KMS-11 (cell line): ENCODE measurements around the gene LCT.
"Not testable (repeated sequence)": the region's sequence is repeated elsewhere in the genome, so short reads cannot be mapped to it uniquely, and the experiment has no call there.

ENCODE experiments used
- H2AFZ ChIP-seq: fragments of 200-600 bp; sonication (generic); 2 replicates; pipeline ENCODE4 v1.6.1; 2016; ENCODE audit warnings: antibody characterized with exemption, mixed run types, low read depth
- H3K27ac ChIP-seq: fragments of 200-600 bp; sonication (generic); 2 replicates; pipeline ENCODE4 v1.6.1; 2016; ENCODE audit warnings: mild to moderate bottlenecking, mixed run types
- H3K27me3 ChIP-seq: fragments of 200-600 bp; sonication (generic); 2 replicates; pipeline ENCODE4 v1.6.1; 2017; ENCODE audit warnings: mild to moderate bottlenecking, low read depth, mixed run types, moderate library complexity; ENCODE audit not compliant: insufficient read depth
- H3K36me3 ChIP-seq: fragments of 200-600 bp; sonication (generic); 2 replicates; pipeline ENCODE4 v1.6.1; 2017; ENCODE audit warnings: mild to moderate bottlenecking, mixed run types; ENCODE audit not compliant: insufficient read depth
- H3K4me1 ChIP-seq: fragments of 200-600 bp; sonication (generic); 2 replicates; pipeline ENCODE4 v1.6.1; 2016; ENCODE audit warnings: mild to moderate bottlenecking, low read depth, mixed run types; ENCODE audit not compliant: poor library complexity, severe bottlenecking
- H3K4me2 ChIP-seq: fragments of 200-600 bp; sonication (generic); 2 replicates; pipeline ENCODE4 v1.7.0; 2016; ENCODE audit warnings: mild to moderate bottlenecking, mixed run types
- H3K4me3 ChIP-seq: fragments of 200-600 bp; sonication (generic); IDR thresholded peaks from 2 replicates; pipeline ENCODE4 v1.6.1; 2017; ENCODE audit warnings: low read depth, low read length, mixed read lengths; ENCODE audit not compliant: insufficient read depth
- H3K79me2 ChIP-seq: fragments of 200-600 bp; sonication (generic); 2 replicates; pipeline ENCODE4 v1.6.1; 2016; ENCODE audit warnings: low read depth, mixed run types; ENCODE audit not compliant: insufficient read depth
- H3K9ac ChIP-seq: fragments of 200-600 bp; sonication (generic); 2 replicates; pipeline ENCODE4 v1.6.1; 2016; ENCODE audit warnings: mild to moderate bottlenecking, mixed run types
- H4K20me1 ChIP-seq: fragments of 200-600 bp; sonication (generic); 2 replicates; pipeline ENCODE4 v1.6.1; 2016; ENCODE audit warnings: mild to moderate bottlenecking, mixed run types; ENCODE audit not compliant: insufficient read depth
- CTCF ChIP-seq: fragments of 200-600 bp; sonication (generic); conservative IDR thresholded peaks from 2 replicates; pipeline ENCODE4 v1.6.1; 2017; ENCODE audit warnings: low read depth, mild to moderate bottlenecking, antibody characterized with exemption, low read length, moderate library complexity, mixed read lengths

LCT gene

GRCh38 chr2:135812907-135813511, 24.0 kb downstream of the LCT start:
- H3K36me3 ChIP-seq, result no peaks in the 10 kb centered on the region
- H2AFZ ChIP-seq, result no peak overlapping the region
- no peak overlapping the region for H3K27ac ChIP-seq
- no peak overlapping the region for H3K9ac ChIP-seq
- H3K4me2 ChIP-seq, result no peak overlapping the region
- no peak for TF ChIP-seq CTCF
- no peak overlapping the region for H3K4me3 ChIP-seq
- H3K79me2 ChIP-seq, result no peaks in the 10 kb centered on the region
- H3K27me3 ChIP-seq, result no peaks in the 10 kb centered on the region
- no peaks in the 10 kb centered on the region for H3K4me1 ChIP-seq
- H4K20me1 ChIP-seq, result no peaks in the 10 kb centered on the region

GRCh38 chr2:135807874-135808273, 29.1 kb downstream of the LCT start:
- not testable (repeated sequence) for H3K4me1 ChIP-seq, H4K20me1 ChIP-seq, H3K9ac ChIP-seq, H3K27ac ChIP-seq, H3K4me3 ChIP-seq, H3K36me3 ChIP-seq, H3K27me3 ChIP-seq, H3K79me2 ChIP-seq, H2AFZ ChIP-seq, H3K4me2 ChIP-seq

GRCh38 chr2:135803278-135803677, 33.7 kb downstream of the LCT start:
- Histone ChIP-seq H3K27ac (no peak overlapping the region), H3K4me2 (no peak overlapping the region), H3K36me3 (no peaks in the 10 kb centered on the region), H2AFZ (no peak overlapping the region), H3K79me2 (no peaks in the 10 kb centered on the region), H4K20me1 (no peaks in the 10 kb centered on the region), H3K27me3 (no peaks in the 10 kb centered on the region), H3K4me1 (no peaks in the 10 kb centered on the region), H3K9ac (no peak overlapping the region), H3K4me3 (no peak overlapping the region)
- no peak for TF ChIP-seq CTCF

- H4K20me1 ChIP-seq, result no peaks in the 10 kb centered on the region
- no peaks in the 10 kb centered on the region for H3K27me3 ChIP-seq
- H3K36me3 ChIP-seq, result no peaks in the 10 kb centered on the region
- no peak overlapping the region for H3K9ac ChIP-seq
- no peaks in the 10 kb centered on the region for H3K4me1 ChIP-seq
- H3K4me3 ChIP-seq, result no peak overlapping the region
- TF ChIP-seq CTCF, result no peak
- no peak overlapping the region for H2AFZ ChIP-seq
- H3K4me2 ChIP-seq, result no peak overlapping the region
- no peak overlapping the region for H3K27ac ChIP-seq
- no peaks in the 10 kb centered on the region for H3K79me2 ChIP-seq
Measured at GRCh38 chr2:135802350-135802749, 34.6 kb downstream of the LCT start.

- Histone ChIP-seq H4K20me1 (no peaks in the 10 kb centered on the region), H2AFZ (no peak overlapping the region), H3K4me2 (no peak overlapping the region), H3K27me3 (no peaks in the 10 kb centered on the region), H3K9ac (no peak overlapping the region), H3K4me1 (no peaks in the 10 kb centered on the region), H3K27ac (no peak overlapping the region), H3K36me3 (no peaks in the 10 kb centered on the region), H3K79me2 (no peaks in the 10 kb centered on the region), H3K4me3 (no peak overlapping the region)
- TF ChIP-seq CTCF, result no peak
Measured at GRCh38 chr2:135800513-135801460, 36.2 kb downstream of the LCT start.
